Thyroid gland (tissue), 4 donors: ENCODE data around the gene TMEM242. TPM values are rescaled to one million over a fixed set of nuclear protein-coding genes. Genes with fewer than 3 reads are reported as not detected.
A peak's percentile ranks its signal among the peaks of the same experiment; 100 is the strongest.
"Not testable (repeated sequence)": the region's sequence is repeated elsewhere in the genome, so short reads cannot be mapped to it uniquely, and the experiment has no call there.

Source experiments
- DNase-seq, 2 donors: peaks; one replicate each; pipeline ENCODE4 v3.0.0-alpha.2; 2019
- H3K27ac ChIP-seq, 3 donors: fragments of 200-600 bp; sonication (generic); 1 replicate in 2 of 3; 2 replicates in 1 of 3; pipeline ENCODE4 v1.5.1; 2016 to 2019; ENCODE audit warnings: mild to moderate bottlenecking in 1 of 3, moderate library complexity in 1 of 3
- H3K27me3 ChIP-seq: fragments of 200-600 bp; sonication (generic); one replicate; pipeline ENCODE4 v1.5.1; 2019
- H3K36me3 ChIP-seq, 2 donors: fragments of 200-600 bp; sonication (generic); one replicate each; pipeline ENCODE4 v1.5.1; 2016 to 2019
- H3K4me1 ChIP-seq, 2 donors: fragments of 200-600 bp; sonication (generic); one replicate each; pipeline ENCODE4 v1.5.1; 2017 to 2019
- H3K4me3 ChIP-seq, 3 donors: fragments of 200-600 bp; sonication (generic); replicated peaks in 1 of 3; 1 replicate in 2 of 3; 2 replicates in 1 of 3; pipeline ENCODE4 v1.5.1; 2016; ENCODE audit warnings: mild to moderate bottlenecking in 1 of 3
- H3K9me3 ChIP-seq: fragments of 200-600 bp; sonication (generic); one replicate; pipeline ENCODE4 v1.5.1; 2017
- CTCF ChIP-seq, 6 experiments: fragments of 200-600 bp in 3 of 6; fragments of 450-650 bp in 3 of 6; sonication (generic) in 3 of 6; IDR thresholded peaks; one replicate each; pipeline ENCODE4 v1.5.1; 2016 to 2019; ENCODE audit warnings: antibody characterized with exemption in 6 of 6, mild to moderate bottlenecking in 2 of 6, inconsistent platforms in 1 of 6, moderate library complexity in 1 of 6
- POLR2A ChIP-seq, 2 donors: fragments of 450-650 bp; IDR thresholded peaks; one replicate each; pipeline ENCODE4 v1.6.1; 2017; ENCODE audit warnings: antibody characterized with exemption in 2 of 2, mild to moderate bottlenecking in 2 of 2, moderate library complexity in 1 of 2
- WGBS, 2 donors: methylation state at CpG; one replicate each; pipeline ENCODE4 v1.1.5; 2017; 5-methylcytosine and 5-hydroxymethylcytosine counted together
- intact Hi-C: fragments of 100-400 bp; cut with DNase I; formaldehyde crosslinking; loops from one replicate; pipeline ENCODE4 v1.15.1; 2023
- total RNA-seq, 4 donors: library from RNA; depleted of rRNA; stranded (reverse); fragments of >200 nt; gene quantifications; one replicate each; pipeline ENCODE4 v1.2.3, GENCODE V29; 2016

Gene TMEM242
- total RNA-seq, 4 donors from 2014 or later: 7.0 to 14.0 (median 9.7) TPM

DNA sequence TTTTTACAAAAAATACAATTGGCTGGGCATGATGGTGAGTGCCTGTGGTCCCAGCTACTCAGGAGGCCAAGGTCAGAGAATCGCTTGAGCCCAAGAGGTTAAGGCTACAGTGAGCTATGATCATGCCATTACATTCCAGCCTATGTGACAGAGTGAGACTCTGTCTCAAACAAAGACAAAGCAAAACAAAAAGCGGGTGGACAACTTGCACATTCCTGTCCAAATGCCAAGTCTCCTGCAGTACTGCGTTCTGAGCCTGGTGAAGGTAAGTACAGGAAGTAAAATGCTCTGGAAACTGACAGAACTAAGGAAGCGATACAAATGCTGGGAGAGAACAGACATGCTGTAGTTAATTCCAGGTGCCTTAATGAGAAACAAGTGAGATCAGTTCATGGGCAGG is 20.4 kb upstream of the TMEM242 start:
- no peak for TF ChIP-seq POLR2A (IDR thresholded peaks at IDR 0.05)
- no peak for TF ChIP-seq CTCF (IDR thresholded peaks at IDR 0.05)
- Histone ChIP-seq H3K4me3 (no peak overlapping the region), H3K4me1 (no peaks in the 10 kb centered on the region), H3K36me3 (no peaks in the 10 kb centered on the region), H3K27me3 (no peaks in the 10 kb centered on the region), H3K9me3 (no peaks in the 10 kb centered on the region), H3K27ac (no peak overlapping the region)
- WGBS, 2 donors: 32 to 37% methylated on average over 4 of the region's 4 CpGs
- intact Hi-C loops: no loop called here
- peak; percentile 36 to 46 for DNase-seq

DNA sequence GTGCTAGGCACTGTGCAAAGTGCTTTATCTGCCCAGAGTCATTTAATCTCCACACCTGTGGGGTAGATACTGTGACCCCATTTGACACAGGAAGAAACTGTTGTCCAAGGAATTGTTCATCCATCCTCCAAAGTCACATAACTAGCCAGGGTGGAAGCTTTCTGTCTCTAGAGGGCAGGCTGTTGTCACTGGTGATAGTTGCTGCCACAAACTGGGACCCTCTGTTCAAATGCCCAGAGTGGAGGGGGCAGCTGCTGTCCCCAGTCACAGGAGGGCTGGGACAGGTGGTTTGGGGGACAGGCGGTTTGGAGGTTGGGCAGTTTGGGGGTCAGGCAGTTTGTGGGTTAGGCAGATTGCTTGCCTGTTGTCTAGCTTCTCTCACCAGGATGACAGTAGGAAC is 16.1 kb upstream of the TMEM242 start:
- Histone ChIP-seq H3K36me3 (no peaks in the 10 kb centered on the region), H3K4me3 (no peak overlapping the region), H3K9me3 (no peaks in the 10 kb centered on the region), H3K4me1 (no peaks in the 10 kb centered on the region), H3K27me3 (no peaks in the 10 kb centered on the region), H3K27ac (no peak overlapping the region)
- intact Hi-C loops: no loop called here
- DNase-seq: no peak
- 71 to 100% methylated on average over 1 of the region's 1 CpG for WGBS, 2 donors
- TF ChIP-seq CTCF (IDR thresholded peaks at IDR 0.05) (no peak), POLR2A (IDR thresholded peaks at IDR 0.05) (no peak)

DNA sequence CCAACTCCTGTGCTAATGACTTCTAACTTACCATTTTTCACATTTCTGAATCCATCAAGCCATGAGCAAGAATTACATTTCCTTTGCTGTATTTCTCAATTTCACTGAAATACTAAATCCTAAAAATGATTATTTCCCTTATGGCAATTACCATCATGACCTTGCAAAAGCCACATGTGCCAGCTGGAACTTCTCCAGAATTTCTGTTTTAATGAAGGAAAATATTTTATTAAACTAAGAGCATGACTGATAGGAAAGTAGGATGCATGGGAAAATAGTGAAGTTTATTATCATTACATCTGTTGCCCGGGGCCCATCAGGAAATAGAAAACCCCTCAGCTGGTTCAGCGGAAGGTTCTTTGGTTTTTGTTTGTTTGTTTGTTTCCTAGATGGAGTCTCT is 14.4 kb upstream of the TMEM242 start:
- H3K4me3 ChIP-seq: no peak overlapping the region

GRCh38 chr6:157337276-157337675 is 14.0 kb upstream of the TMEM242 start:
- WGBS, 2 donors: 72 to 77% methylated on average over 3 of the region's 3 CpGs
- H3K9me3 ChIP-seq, DNase-seq, H3K27ac ChIP-seq, H3K4me3 ChIP-seq, H3K4me1 ChIP-seq, H3K27me3 ChIP-seq, intact Hi-C loops, H3K36me3 ChIP-seq: not testable (repeated sequence)

More for the DNA sequence above, 14.4 kb upstream of the TMEM242 start:
- Histone ChIP-seq H3K27ac (no peak overlapping the region), H3K27me3 (no peaks in the 10 kb centered on the region), H3K9me3 (no peaks in the 10 kb centered on the region), H3K36me3 (no peaks in the 10 kb centered on the region), H3K4me1 (no peaks in the 10 kb centered on the region)
- no peak for DNase-seq
- 76% methylated on average over 2 of the region's 2 CpGs for WGBS, 2 donors
- TF ChIP-seq POLR2A (IDR thresholded peaks at IDR 0.05) (no peak), CTCF (IDR thresholded peaks at IDR 0.05) (no peak)
- intact Hi-C loops: no loop called here

DNA sequence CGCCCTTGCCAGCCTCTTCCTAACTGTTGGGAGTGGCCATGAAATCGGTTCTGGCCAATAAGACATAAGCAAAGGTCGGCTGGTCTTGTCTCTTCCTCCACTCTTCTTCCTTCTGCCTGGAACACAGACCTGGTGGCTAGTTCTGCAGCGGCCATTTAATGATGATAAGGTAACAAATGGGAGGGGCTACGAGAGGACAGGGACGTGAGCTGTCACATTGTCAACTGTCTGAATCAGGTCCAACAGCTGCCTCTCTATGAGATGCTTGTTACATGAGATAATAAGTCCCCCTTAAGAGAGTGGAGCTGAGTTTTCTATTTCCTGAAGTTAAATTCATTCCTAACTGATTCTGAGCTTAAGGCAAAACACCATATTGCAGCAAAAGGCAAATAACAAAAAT is 12.5 kb upstream of the TMEM242 start:
- DNase-seq: no peak
- Histone ChIP-seq H3K27me3 (no peaks in the 10 kb centered on the region), H3K4me3 (no peak overlapping the region), H3K4me1 (no peaks in the 10 kb centered on the region), H3K36me3 (no peaks in the 10 kb centered on the region), H3K27ac (no peak overlapping the region), H3K9me3 (no peaks in the 10 kb centered on the region)
- 67 to 69% methylated on average over 6 of the region's 6 CpGs for WGBS, 2 donors
- intact Hi-C loops: no loop called here
- no peak for TF ChIP-seq CTCF (IDR thresholded peaks at IDR 0.05)
- no peak for TF ChIP-seq POLR2A (IDR thresholded peaks at IDR 0.05)

DNA sequence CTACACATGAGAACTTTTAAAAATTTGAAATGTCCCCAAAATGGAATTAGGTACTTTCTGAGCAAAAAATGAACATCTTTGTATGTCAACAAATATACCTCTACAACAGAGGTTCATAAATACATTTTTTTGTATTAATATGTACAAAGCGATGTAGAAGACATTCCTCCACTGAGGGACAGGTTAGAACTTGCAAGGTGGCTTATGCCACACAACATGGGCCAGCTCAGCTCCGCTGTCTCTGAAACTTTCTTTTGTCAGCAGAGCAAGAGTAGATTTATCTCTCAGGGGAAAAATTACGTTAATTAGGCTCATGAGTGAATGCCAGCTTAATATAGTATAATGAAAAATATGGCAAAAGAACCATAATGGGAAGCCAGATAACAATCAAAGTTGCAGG is 10.6 kb upstream of the TMEM242 start:
- Histone ChIP-seq H3K36me3 (no peaks in the 10 kb centered on the region), H3K9me3 (no peaks in the 10 kb centered on the region), H3K27ac (no peak overlapping the region), H3K4me3 (no peak overlapping the region), H3K4me1 (no peaks in the 10 kb centered on the region), H3K27me3 (no peaks in the 10 kb centered on the region)
- intact Hi-C loops: no loop called here
- no peak for TF ChIP-seq POLR2A (IDR thresholded peaks at IDR 0.05)
- no peak for TF ChIP-seq CTCF (IDR thresholded peaks at IDR 0.05)
- no peak for DNase-seq
- WGBS, 2 donors: 79 to 89% methylated on average over 3 of the region's 3 CpGs
